PC-9 (cell line): ENCODE results near the gene DAB1. TPM values are rescaled to one million over a fixed set of nuclear protein-coding genes. Genes with fewer than 3 reads are reported as not detected.

Experiments used
- BruUV-seq: library from RNA; stranded (reverse); fragments of 400-500 nt; replicated peaks from 2 replicates; lab custom pipeline; 2021; lab: Mats Ljungman, UMichigan
- CTCF ChIA-PET: fragments of 300-600 bp; sonication (Branson Sonifier 250); formaldehyde crosslinking; loops from one replicate; lab custom pipeline; 2022; ENCODE audit warnings: antibody characterized with exemption; lab: Charles Lee
- POLR2A ChIA-PET: fragments of 300-600 bp; sonication (Branson Sonifier 250); formaldehyde crosslinking; loops from one replicate; lab custom pipeline; 2022; ENCODE audit warnings: antibody characterized with exemption; ENCODE audit not compliant: unreplicated experiment; lab: Charles Lee
- DNase-seq, 2 experiments: peaks; one replicate each; pipeline versions ENCODE4 v3.0.0 to v3.0.0-alpha.2; 2015 to 2022; ENCODE audit warnings: mixed read lengths in 1 of 2
- H2AFZ ChIP-seq: fragments of 200-600 bp; sonication (generic); 2 replicates; pipeline ENCODE4 v1.8.1; 2017; ENCODE audit warnings: antibody characterized with exemption
- H3F3A ChIP-seq: fragments of 200-600 bp; sonication (generic); 2 replicates; pipeline ENCODE4 v1.8.1; 2017; ENCODE audit warnings: antibody characterized with exemption, mild to moderate bottlenecking, low read depth; ENCODE audit not compliant: insufficient read depth
- H3K27ac ChIP-seq: fragments of 200-600 bp; sonication (generic); 2 replicates; pipeline ENCODE4 v1.6.1; 2016; ENCODE audit warnings: mixed run types
- H3K27me3 ChIP-seq: fragments of 200-600 bp; sonication (generic); 2 replicates; pipeline ENCODE4 v1.6.1; 2016; ENCODE audit warnings: low read depth, mixed run types; ENCODE audit not compliant: insufficient read depth
- H3K36me3 ChIP-seq: fragments of 200-600 bp; sonication (generic); 2 replicates; pipeline ENCODE4 v1.6.1; 2016; ENCODE audit warnings: low read depth, mixed run types
- H3K4me1 ChIP-seq: fragments of 200-600 bp; sonication (generic); replicated peaks from 2 replicates; pipeline ENCODE4 v1.6.1; 2016; ENCODE audit warnings: mixed run types; ENCODE audit not compliant: insufficient read depth
- H3K4me2 ChIP-seq: fragments of 200-600 bp; sonication (generic); 2 replicates; pipeline ENCODE4 v1.6.1; 2017; ENCODE audit warnings: mixed run types
- H3K4me3 ChIP-seq: fragments of 200-600 bp; sonication (generic); 2 replicates; pipeline ENCODE4 v1.6.1; 2016; ENCODE audit warnings: mixed run types
- H3K79me2 ChIP-seq: fragments of 200-600 bp; sonication (generic); 2 replicates; pipeline ENCODE4 v1.6.1; 2017; ENCODE audit warnings: low read depth, mixed run types
- H3K9me2 ChIP-seq: fragments of 200-600 bp; sonication (generic); 2 replicates; pipeline ENCODE4 v1.8.1; 2017; ENCODE audit warnings: mild to moderate bottlenecking; ENCODE audit not compliant: insufficient read depth
- H3K9me3 ChIP-seq: fragments of 200-600 bp; sonication (generic); 2 replicates; pipeline ENCODE4 v1.8.1; 2016; ENCODE audit warnings: low read depth; ENCODE audit not compliant: insufficient read depth
- H4K20me1 ChIP-seq: fragments of 200-600 bp; sonication (generic); 2 replicates; pipeline ENCODE4 v1.8.1; 2017; ENCODE audit not compliant: insufficient read depth
- CTCF ChIP-seq: fragments of 200-600 bp; sonication (generic); conservative IDR thresholded peaks from 2 replicates; pipeline ENCODE4 v1.6.1; 2017; ENCODE audit warnings: mixed run types, antibody characterized with exemption, mild to moderate bottlenecking, moderate library complexity
- EZH2 ChIP-seq: fragments of 200-600 bp; sonication (generic); IDR thresholded peaks from 2 replicates; pipeline ENCODE4 v1.8.0; 2017; ENCODE audit warnings: antibody characterized with exemption, low read depth
- intact Hi-C: fragments of 100-400 bp; cut with micrococcal nuclease; formaldehyde crosslinking; loops from one replicate; pipeline ENCODE4 v1.10.0; 2022; ENCODE audit not compliant: unreplicated experiment
- total RNA-seq: library from RNA; stranded (reverse); gene quantifications from 2 replicates; pipeline ENCODE4 v1.2.3, GENCODE V29; 2021

DAB1 gene
- total RNA-seq, 1 experiment from 2014 or later, result not detected

GRCh38 chr1:57360846-57361407, 62.9 kb downstream of the DAB1 start:
- Histone ChIP-seq H4K20me1 (no peaks in the 10 kb centered on the region), H2AFZ (no peak overlapping the region), H3K4me1 (no peaks in the 10 kb centered on the region), H3K36me3 (no peaks in the 10 kb centered on the region), H3K9me3 (no peaks in the 10 kb centered on the region), H3K27me3 (peaks cover 13% of the 10 kb centered on the region; the same call in 1 of the 2 replicates), H3F3A (no peaks in the 10 kb centered on the region), H3K27ac (no peak overlapping the region), H3K4me2 (no peak overlapping the region), H3K4me3 (no peak overlapping the region), H3K9me2 (no peaks in the 10 kb centered on the region), H3K79me2 (no peaks in the 10 kb centered on the region)
- no TSS peak for BruUV-seq
- no peak for DNase-seq
- intact Hi-C loops, result no loop called here
- TF ChIP-seq CTCF (no peak), EZH2 (no peak)
- ChIA-PET POLR2A (no interaction called here), CTCF (no interaction called here)

DNA sequence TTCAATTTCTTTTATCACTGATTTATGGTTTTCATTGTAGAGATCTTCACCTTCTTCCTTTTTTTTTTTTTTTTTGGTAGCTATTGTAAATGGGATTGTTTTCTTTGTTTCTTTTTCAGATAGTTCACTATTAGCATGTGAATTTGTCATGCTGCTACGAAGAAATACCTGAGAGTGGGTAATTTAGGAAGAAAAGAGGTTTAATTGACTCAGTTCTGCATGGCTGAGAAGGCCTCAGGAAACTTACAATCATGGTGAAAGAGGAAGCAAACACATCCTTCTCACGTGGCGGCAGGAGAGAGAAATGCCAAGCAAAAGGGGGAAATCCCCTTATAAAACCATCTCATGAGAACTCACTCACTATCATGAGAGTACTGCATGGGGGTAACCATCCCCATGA, 66.4 kb downstream of the DAB1 start:
- Histone ChIP-seq H3K4me2 (no peak overlapping the region), H2AFZ (no peak overlapping the region), H4K20me1 (no peaks in the 10 kb centered on the region), H3K4me1 (no peaks in the 10 kb centered on the region), H3K79me2 (no peaks in the 10 kb centered on the region), H3K9me2 (no peaks in the 10 kb centered on the region), H3F3A (no peaks in the 10 kb centered on the region), H3K27me3 (peaks cover 2% of the 10 kb centered on the region; the same call in 1 of the 2 replicates), H3K4me3 (no peak overlapping the region), H3K27ac (no peak overlapping the region), H3K36me3 (no peaks in the 10 kb centered on the region), H3K9me3 (no peaks in the 10 kb centered on the region)
- DNase-seq, result no peak
- TF ChIP-seq EZH2 (no peak), CTCF (no peak)
- POLR2A ChIA-PET, result no interaction called here
- no TSS peak for BruUV-seq
- intact Hi-C loops, result no loop called here
- CTCF ChIA-PET, result no interaction called here

GRCh38 chr1:57353654-57354053, 70.2 kb downstream of the DAB1 start:
- intact Hi-C loops, result no loop called here
- Histone ChIP-seq H3K4me2 (no peak overlapping the region), H3K27ac (no peak overlapping the region), H2AFZ (no peak overlapping the region), H3K9me3 (no peaks in the 10 kb centered on the region), H3K4me1 (no peaks in the 10 kb centered on the region), H4K20me1 (no peaks in the 10 kb centered on the region), H3K79me2 (no peaks in the 10 kb centered on the region), H3F3A (no peaks in the 10 kb centered on the region), H3K36me3 (no peaks in the 10 kb centered on the region), H3K27me3 (no peaks in the 10 kb centered on the region; the same call in 1 of the 2 replicates), H3K4me3 (no peak overlapping the region), H3K9me2 (no peaks in the 10 kb centered on the region)
- no peak for TF ChIP-seq CTCF
- TF ChIP-seq EZH2, result no peak
- CTCF ChIA-PET, result no interaction called here
- no peak for DNase-seq
- POLR2A ChIA-PET, result no interaction called here
- no TSS peak for BruUV-seq
